ENCODE data around the gene TMEM235. TPM values are rescaled to one million over a fixed set of nuclear protein-coding genes. Genes with fewer than 3 reads are reported as not detected.

The TMEM235 gene
- total RNA-seq, 2 experiments from 2014 or later: 0.32 TPM; not detected in 1

DNA sequence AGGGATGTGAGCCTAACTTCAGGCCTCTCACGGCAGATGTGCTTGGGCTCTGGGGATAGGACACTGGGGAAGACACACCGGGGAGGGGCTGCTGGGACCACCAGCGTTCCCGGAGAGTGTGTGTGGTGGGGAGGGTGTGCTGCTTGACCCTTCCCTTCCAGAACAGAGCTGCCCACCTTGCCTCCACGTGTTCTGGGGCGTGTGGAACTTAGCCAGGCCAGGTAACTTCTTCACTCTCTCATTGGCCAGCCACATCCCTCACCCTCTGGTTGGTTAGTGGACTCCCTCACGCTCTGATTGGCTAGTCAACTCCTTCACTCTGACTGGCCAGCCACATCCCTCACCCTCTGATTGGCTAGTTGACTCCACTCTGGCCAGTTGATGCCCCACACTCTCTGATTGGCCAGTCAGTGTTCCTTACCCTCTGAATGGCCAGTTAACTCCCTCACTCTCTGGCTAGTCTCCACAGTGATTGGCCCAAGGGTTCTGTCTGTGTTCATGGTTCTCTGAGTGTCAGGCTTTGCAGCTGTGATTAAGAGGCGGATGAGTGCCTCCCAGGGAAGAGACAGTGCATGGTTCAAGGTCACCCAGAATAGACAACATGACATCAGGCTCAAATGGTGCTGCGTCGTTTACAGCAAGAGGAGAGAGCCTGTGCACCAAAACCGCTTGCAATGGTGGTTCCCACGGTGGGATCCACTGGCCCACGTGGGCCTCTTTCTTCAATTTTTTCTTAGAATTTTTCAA is 10.0 kb downstream of the TMEM235 start:
- Histone ChIP-seq H3K4me2 (ENCODE audit: low read length) (peak overlapping the region; percentile 50), H3K4me1 (ENCODE audit: insufficient read depth, low read length, poor library complexity, severe bottlenecking) (peaks cover 66% of the 10 kb centered on the region), H3K79me2 (ENCODE audit: insufficient read depth, low read depth, low read length) (no peaks in the 10 kb centered on the region), H3K9me3 (ENCODE audit: low read length) (peaks cover 5% of the 10 kb centered on the region; the same call in 1 of the 2 replicates), H2AFZ (ENCODE audit: low read length) (peak overlapping the region; percentile 37), H3K27ac (ENCODE audit: low read depth, low read length, poor library complexity, severe bottlenecking) (peak overlapping the region; percentile 76), H4K20me1 (ENCODE audit: insufficient read depth, low read length) (no peaks in the 10 kb centered on the region), H3K4me3 (ENCODE audit: low read depth, low read length, poor library complexity, severe bottlenecking) (peak overlapping the region; percentile 0), H3K9me2 (ENCODE audit: insufficient read depth, low read length) (no peaks in the 10 kb centered on the region), H3K36me3 (ENCODE audit: insufficient read depth, low read length) (no peaks in the 10 kb centered on the region)
- CTCF ChIA-PET (ENCODE audit: unreplicated experiment): interaction anchor here (1.2 kb wide), 1 partner anchor 9 kb away, joined by 3 read pairs; no protein-coding TSS in a partner anchor
- peak; percentile 85 for DNase-seq (ENCODE audit: low spot score)
- no peak for TF ChIP-seq EZH2phosphoT487 (IDR thresholded peaks at IDR 0.05; ENCODE audit: borderline replicate concordance, low read depth, low read length)
- TF ChIP-seq, protein P1, sequence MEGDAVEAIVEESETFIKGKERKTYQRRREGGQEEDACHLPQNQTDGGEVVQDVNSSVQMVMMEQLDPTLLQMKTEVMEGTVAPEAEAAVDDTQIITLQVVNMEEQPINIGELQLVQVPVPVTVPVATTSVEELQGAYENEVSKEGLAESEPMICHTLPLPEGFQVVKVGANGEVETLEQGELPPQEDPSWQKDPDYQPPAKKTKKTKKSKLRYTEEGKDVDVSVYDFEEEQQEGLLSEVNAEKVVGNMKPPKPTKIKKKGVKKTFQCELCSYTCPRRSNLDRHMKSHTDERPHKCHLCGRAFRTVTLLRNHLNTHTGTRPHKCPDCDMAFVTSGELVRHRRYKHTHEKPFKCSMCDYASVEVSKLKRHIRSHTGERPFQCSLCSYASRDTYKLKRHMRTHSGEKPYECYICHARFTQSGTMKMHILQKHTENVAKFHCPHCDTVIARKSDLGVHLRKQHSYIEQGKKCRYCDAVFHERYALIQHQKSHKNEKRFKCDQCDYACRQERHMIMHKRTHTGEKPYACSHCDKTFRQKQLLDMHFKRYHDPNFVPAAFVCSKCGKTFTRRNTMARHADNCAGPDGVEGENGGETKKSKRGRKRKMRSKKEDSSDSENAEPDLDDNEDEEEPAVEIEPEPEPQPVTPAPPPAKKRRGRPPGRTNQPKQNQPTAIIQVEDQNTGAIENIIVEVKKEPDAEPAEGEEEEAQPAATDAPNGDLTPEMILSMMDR (conservative IDR thresholded peaks at IDR 0.05; ENCODE audit: low read length): no peak
- intact Hi-C loops (cut with micrococcal nuclease; ENCODE audit: unreplicated experiment): loop anchor here (1.0 kb wide), 2 partner anchors 11 to 54 kb away; partner anchors contain the start of genes AFMID and TK1
- POLR2A ChIA-PET: interaction anchor here (0.6 to 1.0 kb wide), 3 partner anchors 14 to 506 kb away, joined by 3 to 4 read pairs (median 4); no protein-coding TSS in a partner anchor
- BruUV-seq (replicated peaks): no TSS peak

DNA sequence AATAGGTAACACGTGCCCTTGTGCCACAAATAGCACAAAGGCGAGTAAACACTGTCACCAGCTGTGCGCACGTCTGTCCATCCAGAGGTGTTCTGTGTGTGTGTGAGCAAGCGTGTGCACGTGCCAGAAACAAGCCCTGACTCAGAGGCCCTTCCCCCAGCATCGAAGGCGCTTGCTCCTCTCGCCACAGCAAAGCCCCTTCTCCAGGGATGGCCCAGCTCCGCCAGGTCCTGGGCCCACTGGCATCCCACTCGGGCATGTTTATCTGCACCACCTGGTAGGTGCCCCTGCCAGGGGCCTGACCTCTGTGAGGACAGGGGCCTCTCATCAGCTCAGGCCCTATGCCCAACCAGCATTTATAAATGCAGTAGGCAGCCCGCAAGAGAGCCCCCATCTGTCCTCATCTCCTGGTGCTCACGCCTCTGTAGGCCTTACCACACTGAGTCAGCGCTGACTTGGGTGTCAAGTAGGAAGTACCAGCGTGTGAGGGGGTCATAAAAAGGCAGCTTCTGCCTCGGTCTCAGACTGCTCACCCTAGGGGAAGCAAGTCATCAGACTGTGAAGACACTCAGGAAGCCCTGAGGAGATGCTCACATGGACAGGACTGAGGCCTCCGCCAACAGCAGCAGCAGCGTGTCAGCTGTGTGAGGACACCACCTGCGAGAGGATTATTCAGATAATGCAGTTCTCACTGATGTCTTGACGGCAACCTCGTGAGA is 10.8 kb downstream of the TMEM235 start:
- Histone ChIP-seq H3K4me2 (ENCODE audit: low read length) (peak overlapping the region; percentile 50), H4K20me1 (ENCODE audit: insufficient read depth, low read length) (no peaks in the 10 kb centered on the region), H3K9me2 (ENCODE audit: insufficient read depth, low read length) (no peaks in the 10 kb centered on the region), H3K4me1 (ENCODE audit: insufficient read depth, low read length, poor library complexity, severe bottlenecking) (peaks cover 65% of the 10 kb centered on the region), H2AFZ (ENCODE audit: low read length) (peak overlapping the region; percentile 37), H3K27ac (ENCODE audit: low read depth, low read length, poor library complexity, severe bottlenecking) (peak overlapping the region; percentile 76), H3K79me2 (ENCODE audit: insufficient read depth, low read depth, low read length) (no peaks in the 10 kb centered on the region), H3K4me3 (ENCODE audit: low read depth, low read length, poor library complexity, severe bottlenecking) (peak overlapping the region; percentile 0), H3K36me3 (ENCODE audit: insufficient read depth, low read length) (no peaks in the 10 kb centered on the region), H3K9me3 (ENCODE audit: low read length) (peaks cover 5% of the 10 kb centered on the region; the same call in 1 of the 2 replicates)
- POLR2A ChIA-PET: interaction anchor here (0.6 to 0.8 kb wide), 5 partner anchors 14 to 1751 kb away, joined by 3 to 4 read pairs (median 3); no protein-coding TSS in a partner anchor
- no TSS peak for BruUV-seq (replicated peaks)
- CTCF ChIA-PET (ENCODE audit: unreplicated experiment): interaction anchor here (1.2 kb wide), 1 partner anchor 8 kb away, joined by 3 read pairs; no protein-coding TSS in a partner anchor
- TF ChIP-seq, protein P1 (conservative IDR thresholded peaks at IDR 0.05; ENCODE audit: low read length): no peak
- no peak for TF ChIP-seq EZH2phosphoT487 (IDR thresholded peaks at IDR 0.05; ENCODE audit: borderline replicate concordance, low read depth, low read length)
- DNase-seq (ENCODE audit: low spot score): peak; percentile 92
- intact Hi-C loops (cut with micrococcal nuclease; ENCODE audit: unreplicated experiment): loop anchor here (1.0 kb wide), 2 partner anchors 10 to 55 kb away; partner anchors contain the start of genes AFMID and TK1
